Measurements from ENCODE around the gene KRTAP10-2. TPM values are rescaled to one million over a fixed set of nuclear protein-coding genes. Genes with fewer than 3 reads are reported as not detected.
A peak's percentile ranks its signal among the peaks of the same experiment; 100 is the strongest.
"Not testable (repeated sequence)": the region's sequence is repeated elsewhere in the genome, so short reads cannot be mapped to it uniquely, and the experiment has no call there.

Gene KRTAP10-2
- total RNA-seq (2014; rRNA removed; shearing (Covaris generic)), result not detected in 2 replicates
- polyA plus RNA-seq (2016; fragmentation: Nextera tagmentation; extraction: Ambion mirVana), result 0.24 TPM in 1 of 2 replicates, not detected in the other
- long read RNA-seq, result 0 reads

GRCh38 chr21:44551340-44551961 is at the start of gene KRTAP10-2:
Gene KRTAP10-2, minus strand, starts transcription at chr21:44551505. Its CDS starts 47 bp downstream, at chr21:44551458.
- 0 out of 2 replicates have a peak, but pooled peaks cover 2% of the 10 kb centered on the region for H3F3A ChIP-seq (replicated peaks; ENCODE audit: low read depth)
- no peak within 1 kb of the TSS for H3K4me3 Mint-ChIP-seq
- H3K36me3 ChIP-seq (ENCODE audit: insufficient read depth), result no peaks in the 10 kb centered on the region; the same call in 1 of the 2 replicates
- no peak within 1 kb of the TSS for H3K4me3 ChIP-seq
- H3K9me3 Mint-ChIP-seq, result peaks cover 11% of the 10 kb centered on the region
- no peaks in the 10 kb centered on the region for H4K20me1 ChIP-seq (replicated peaks; ENCODE audit: insufficient read depth)
- H2AFZ ChIP-seq, result no peak within 1 kb of the TSS
- H3K4me1 ChIP-seq (ENCODE audit: insufficient read depth), result peaks cover 25% of the 10 kb centered on the region
- ATAC-seq, result no peak
- peak within 1 kb of the TSS; percentile 51; the same call in 1 of the 2 replicates for H3K27ac Mint-ChIP-seq
- no peak for DNase-seq (ENCODE audit: low spot score)
- peaks cover 22% of the 10 kb centered on the region for H3K27me3 Mint-ChIP-seq (ENCODE audit: insufficient read depth, low read depth, poor library complexity)
- no peak for TF ChIP-seq CTCF (conservative IDR thresholded peaks at IDR 0.05; ENCODE audit: low read depth in 2 of 2)
- no peak for TF ChIP-seq EZH2phosphoT487 (IDR thresholded peaks at IDR 0.05; ENCODE audit: unreplicated experiment)
- TF ChIP-seq ETS1 (IDR thresholded peaks at IDR 0.05), result no peak
- no peak for TF ChIP-seq ZNF114 (CRISPR knock-in tag; IDR thresholded peaks at IDR 0.05)
- TF ChIP-seq CREB1 (CRISPR knock-in tag; IDR thresholded peaks at IDR 0.05; ENCODE audit: low read depth), result no peak
- no peak for TF ChIP-seq POLR2AphosphoS5 (IDR thresholded peaks at IDR 0.05; ENCODE audit: low read depth)
- TF ChIP-seq ZNF462 (CRISPR knock-in tag; IDR thresholded peaks at IDR 0.05), result no peak
- no peak within 1 kb of the TSS for H3K27ac ChIP-seq (ENCODE audit: low read depth)
- no peaks in the 10 kb centered on the region for H3K79me2 ChIP-seq (replicated peaks; ENCODE audit: insufficient read depth)
- no peaks in the 10 kb centered on the region for H3K27me3 ChIP-seq (ENCODE audit: insufficient read depth)
- peaks cover 13% of the 10 kb centered on the region for H3K36me3 Mint-ChIP-seq (ENCODE audit: low read depth)
- H3K4me1 Mint-ChIP-seq, result peaks cover 47% of the 10 kb centered on the region
- H3K4me2 ChIP-seq, result no peak within 1 kb of the TSS
- H3K9me2 ChIP-seq (ENCODE audit: insufficient read depth), result no peaks in the 10 kb centered on the region

- Mint-ChIP-seq H3K9me3 (peaks cover 11% of the 10 kb centered on the region), H3K27me3 (ENCODE audit: insufficient read depth, low read depth, poor library complexity) (peaks cover 11% of the 10 kb centered on the region), H3K4me1 (peaks cover 22% of the 10 kb centered on the region)
- DNase-seq (ENCODE audit: low spot score); H3K36me3 ChIP-seq (ENCODE audit: insufficient read depth); H3K4me3 Mint-ChIP-seq; H3K4me2 ChIP-seq; H3K79me2 ChIP-seq (replicated peaks; ENCODE audit: insufficient read depth); H3K27ac ChIP-seq (ENCODE audit: low read depth); H3F3A ChIP-seq (replicated peaks; ENCODE audit: low read depth); H2AFZ ChIP-seq; H3K27ac Mint-ChIP-seq; H3K9me2 ChIP-seq (ENCODE audit: insufficient read depth); H3K27me3 ChIP-seq (ENCODE audit: insufficient read depth); H3K4me1 ChIP-seq (ENCODE audit: insufficient read depth); H3K36me3 Mint-ChIP-seq (ENCODE audit: low read depth); H4K20me1 ChIP-seq (replicated peaks; ENCODE audit: insufficient read depth); ATAC-seq; H3K4me3 ChIP-seq: not testable (repeated sequence)
These were observed 49.8 kb upstream of the KRTAP10-2 start for GRCh38 chr21:44601091-44601490.

Data from GM23338 (cell line).